VCaP (cell line): ENCODE data around the gene VSTM2B.

ENCODE experiments used
- H3K27ac ChIP-seq: fragments of 450-650 bp; 2 replicates; pipeline ENCODE4 v1.5.1; 2017
- CTCF ChIP-seq: fragments of 450-650 bp; conservative IDR thresholded peaks from 2 replicates; pipeline ENCODE4 v1.5.1; 2017; ENCODE audit warnings: mild to moderate bottlenecking, moderate library complexity

VSTM2B gene

GRCh38 chr19:29562299-29563297, 36.8 kb downstream of the VSTM2B start:
- no peak for TF ChIP-seq CTCF

GRCh38 chr19:29563486-29564101, 37.8 kb downstream of the VSTM2B start:
- no peak overlapping the region for H3K27ac ChIP-seq
- no peak for TF ChIP-seq CTCF

More at GRCh38 chr19:29562299-29563297, 36.8 kb downstream of the VSTM2B start:
- no peak overlapping the region for H3K27ac ChIP-seq

DNA sequence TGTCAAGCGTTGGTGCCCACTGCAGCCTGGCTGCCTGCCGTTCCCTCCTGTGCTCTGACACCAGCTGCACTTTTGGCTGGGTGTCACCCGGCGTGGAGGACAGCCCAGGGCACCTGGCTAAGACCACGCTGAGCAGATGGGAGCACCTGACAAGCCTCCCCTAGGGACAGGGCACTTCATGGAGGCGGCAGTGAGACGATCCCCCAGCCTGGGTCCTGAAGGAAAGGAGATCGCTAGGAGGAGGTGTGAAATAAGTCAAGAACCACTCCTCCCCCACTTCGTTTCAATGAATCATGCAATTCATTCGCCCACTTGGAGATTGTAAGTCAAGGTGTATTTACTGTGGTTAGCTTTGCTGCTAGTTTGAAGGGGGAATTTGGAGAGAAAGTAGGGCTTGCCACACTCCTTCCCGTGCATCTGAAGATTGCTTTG, 38.8 kb downstream of the VSTM2B start:
- no peak overlapping the region for H3K27ac ChIP-seq
- no peak for TF ChIP-seq CTCF

DNA sequence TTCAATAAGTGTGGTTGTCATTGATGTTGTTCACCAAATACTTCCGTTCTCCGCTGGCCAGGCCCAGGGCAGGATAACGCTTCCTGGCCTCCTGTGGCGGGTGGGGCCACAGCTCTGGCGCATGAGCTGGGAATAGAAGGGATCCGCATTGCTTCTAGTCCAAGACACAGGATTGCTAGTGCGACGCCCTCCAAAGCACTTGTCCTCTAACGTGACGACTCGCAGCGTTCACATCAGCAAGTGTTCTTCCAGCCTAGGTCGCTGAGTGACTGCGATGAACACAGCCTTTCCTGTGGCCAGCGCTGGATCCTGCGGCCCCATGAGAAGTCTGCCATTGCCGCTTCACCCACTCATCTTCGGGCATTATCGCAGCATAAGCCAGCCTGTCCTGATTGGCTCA, 39.4 kb downstream of the VSTM2B start:
- no peak overlapping the region for H3K27ac ChIP-seq
- no peak for TF ChIP-seq CTCF

GRCh38 chr19:29566496-29567054, 40.8 kb downstream of the VSTM2B start:
- no peak for TF ChIP-seq CTCF
- no peak overlapping the region for H3K27ac ChIP-seq

DNA sequence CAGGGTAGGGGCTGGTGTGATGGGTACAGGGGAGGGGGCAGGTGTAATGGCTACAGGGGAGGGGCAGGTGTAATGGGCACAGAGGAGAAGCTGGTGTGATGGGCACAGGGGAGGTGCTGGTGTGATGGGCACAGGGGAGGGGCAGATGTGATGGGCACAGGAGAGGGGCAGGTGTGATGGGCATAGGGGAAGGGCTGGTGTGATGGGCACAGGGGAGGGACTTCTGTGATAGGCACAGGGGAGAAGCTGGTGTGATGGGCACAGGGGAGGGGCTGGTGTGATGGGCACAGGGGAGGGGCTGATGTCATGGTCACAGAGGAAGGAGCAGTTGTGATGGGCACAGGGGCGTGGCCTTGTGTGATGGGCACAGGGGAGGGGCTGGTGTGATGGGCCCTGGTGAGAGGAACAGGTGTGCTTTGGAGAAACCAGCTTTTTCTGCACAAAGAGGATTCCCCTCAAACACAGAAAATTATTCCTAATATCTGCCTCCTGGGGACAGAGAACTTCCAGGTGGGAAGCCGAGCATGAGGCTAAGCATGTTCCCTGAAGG, 41.6 kb downstream of the VSTM2B start:
- no peak for TF ChIP-seq CTCF
- H3K27ac ChIP-seq: no peak overlapping the region
